Chondrocyte (in vitro differentiated cells): ENCODE results near the gene ASPG. TPM values are rescaled to one million over a fixed set of nuclear protein-coding genes. Genes with fewer than 3 reads are reported as not detected.

Experiments
- DNase-seq: peaks from one replicate; pipeline ENCODE4 v3.0.0; 2021; ENCODE audit warnings: mixed read lengths, low spot score
- H3K27ac Mint-ChIP-seq: one replicate; pipeline ENCODE4 v1.8.0; 2021; ENCODE audit warnings: mild to moderate bottlenecking, moderate library complexity, mixed read lengths; ENCODE audit not compliant: unreplicated experiment
- H3K27me3 Mint-ChIP-seq: 2 replicates; pipeline ENCODE4 v1.8.0; 2021; ENCODE audit warnings: low read depth, mixed read lengths
- H3K36me3 Mint-ChIP-seq: 2 replicates; pipeline ENCODE4 v1.8.0; 2021; ENCODE audit warnings: low read depth, mixed read lengths
- H3K4me1 Mint-ChIP-seq: 2 replicates; pipeline ENCODE4 v1.8.0; 2021; ENCODE audit warnings: low read depth, mild to moderate bottlenecking, mixed read lengths
- H3K4me3 Mint-ChIP-seq: one replicate; pipeline ENCODE4 v1.8.0; 2021; ENCODE audit warnings: mild to moderate bottlenecking, moderate library complexity, mixed read lengths; ENCODE audit not compliant: unreplicated experiment
- H3K9me3 Mint-ChIP-seq: 2 replicates; pipeline ENCODE4 v1.8.0; 2021; ENCODE audit warnings: low read depth, mixed read lengths
- CTCF ChIP-seq: fragments of 200-600 bp; sonication (generic); IDR thresholded peaks from 2 replicates; pipeline ENCODE4 v1.5.0; 2021; ENCODE audit warnings: antibody characterized with exemption, mild to moderate bottlenecking, moderate library complexity
- total RNA-seq: library from RNA; stranded (reverse); gene quantifications from 3 replicates; pipeline ENCODE4 v1.2.1, GENCODE V29; 2021

ASPG gene
- total RNA-seq, 1 donor from 2014 or later = not detected

GRCh38 chr14:104111301-104112112, 26.0 kb downstream of the ASPG start:
- H3K27me3 Mint-ChIP-seq = peaks cover 22% of the 10 kb centered on the region
- H3K4me1 Mint-ChIP-seq = no peaks in the 10 kb centered on the region
- DNase-seq = peak; percentile 82
- H3K4me3 Mint-ChIP-seq = no peak overlapping the region
- no peak for TF ChIP-seq CTCF
- H3K36me3 Mint-ChIP-seq = no peaks in the 10 kb centered on the region
- H3K9me3 Mint-ChIP-seq = no peaks in the 10 kb centered on the region
- no peak overlapping the region for H3K27ac Mint-ChIP-seq

- DNase-seq = peak; percentile 72
- Mint-ChIP-seq H3K27ac (no peak overlapping the region), H3K27me3 (peaks cover 22% of the 10 kb centered on the region)
Measured at GRCh38 chr14:104112113-104112505, 26.6 kb downstream of the ASPG start.

GRCh38 chr14:104112609-104113571, 27.4 kb downstream of the ASPG start:
- no peak overlapping the region for H3K27ac Mint-ChIP-seq
- H3K36me3 Mint-ChIP-seq = no peaks in the 10 kb centered on the region
- H3K9me3 Mint-ChIP-seq = no peaks in the 10 kb centered on the region
- no peak for TF ChIP-seq CTCF
- H3K4me1 Mint-ChIP-seq = no peaks in the 10 kb centered on the region
- H3K4me3 Mint-ChIP-seq = no peak overlapping the region
- H3K27me3 Mint-ChIP-seq = peaks cover 22% of the 10 kb centered on the region
- peak; percentile 89 for DNase-seq

More at GRCh38 chr14:104112113-104112505, 26.6 kb downstream of the ASPG start:
- H3K4me3 Mint-ChIP-seq = no peak overlapping the region
- H3K36me3 Mint-ChIP-seq = no peaks in the 10 kb centered on the region
- no peaks in the 10 kb centered on the region for H3K9me3 Mint-ChIP-seq
- TF ChIP-seq CTCF = no peak
- H3K4me1 Mint-ChIP-seq = no peaks in the 10 kb centered on the region

GRCh38 chr14:104113631-104114420, 28.3 kb downstream of the ASPG start:
- Mint-ChIP-seq H3K27me3 (peaks cover 28% of the 10 kb centered on the region), H3K36me3 (no peaks in the 10 kb centered on the region), H3K27ac (no peak overlapping the region), H3K4me1 (no peaks in the 10 kb centered on the region), H3K9me3 (no peaks in the 10 kb centered on the region), H3K4me3 (no peak overlapping the region)
- no peak for TF ChIP-seq CTCF
- DNase-seq = peak; percentile 87
